HEK293 (cell line): ENCODE measurements around the gene CLDN6.

Experiments
- GLIS2 ChIP-seq: fragments of 450-650 bp; formaldehyde crosslinking; IDR thresholded peaks from 2 replicates; pipeline ENCODE4 v1.5.1; 2016; ENCODE audit warnings: missing biosample characterization, missing genetic modification characterization
- IKZF3 ChIP-seq: fragments of 450-650 bp; IDR thresholded peaks from 2 replicates; pipeline ENCODE4 v1.5.0; 2018; ENCODE audit warnings: missing biosample characterization, mild to moderate bottlenecking, missing genetic modification characterization, moderate library complexity
- KLF10 ChIP-seq: fragments of 450-650 bp; IDR thresholded peaks from 2 replicates; pipeline ENCODE4 v1.5.1; 2018; ENCODE audit warnings: missing biosample characterization, mild to moderate bottlenecking, missing genetic modification characterization
- KLF16 ChIP-seq: fragments of 450-650 bp; formaldehyde crosslinking; IDR thresholded peaks from 2 replicates; pipeline ENCODE4 v1.5.1; 2017; ENCODE audit warnings: missing biosample characterization, missing genetic modification characterization
- OSR2 ChIP-seq: fragments of 450-650 bp; formaldehyde crosslinking; IDR thresholded peaks from 2 replicates; pipeline ENCODE4 v1.5.1; 2016; ENCODE audit warnings: missing biosample characterization, missing genetic modification characterization
- REPIN1 ChIP-seq: fragments of 450-650 bp; formaldehyde crosslinking; IDR thresholded peaks from 2 replicates; pipeline ENCODE4 v1.5.1; 2017; ENCODE audit warnings: missing biosample characterization, missing genetic modification characterization, low read depth
- SP2 ChIP-seq: fragments of 450-650 bp; formaldehyde crosslinking; IDR thresholded peaks from 2 replicates; pipeline ENCODE4 v1.5.1; 2016; ENCODE audit warnings: missing biosample characterization, missing genetic modification characterization
- TRIM28 ChIP-seq: IDR thresholded peaks from 2 replicates; pipeline ENCODE4 v1.6.1; 2011; ENCODE audit warnings: low read length, control low read depth, borderline replicate concordance
- WT1 ChIP-seq: fragments of 450-650 bp; formaldehyde crosslinking; IDR thresholded peaks from 2 replicates; pipeline ENCODE4 v1.5.1; 2016; ENCODE audit warnings: missing biosample characterization, missing genetic modification characterization
- ZBTB11 ChIP-seq: fragments of 450-650 bp; formaldehyde crosslinking; conservative IDR thresholded peaks from 2 replicates; pipeline ENCODE4 v1.5.1; 2016; ENCODE audit warnings: low read depth, missing biosample characterization, missing genetic modification characterization
- ZBTB26 ChIP-seq: fragments of 450-650 bp; formaldehyde crosslinking; optimal IDR thresholded peaks from 2 replicates; pipeline ENCODE3; 2016; ENCODE audit warnings: missing biosample characterization, mild to moderate bottlenecking, missing genetic modification characterization
- ZBTB44 ChIP-seq: fragments of 450-650 bp; IDR thresholded peaks from 2 replicates; pipeline ENCODE4 v1.5.1; 2018; ENCODE audit warnings: missing biosample characterization, mild to moderate bottlenecking, missing genetic modification characterization
- ZEB2 ChIP-seq: fragments of 450-650 bp; formaldehyde crosslinking; IDR thresholded peaks from 2 replicates; pipeline ENCODE4 v1.5.1; 2016; ENCODE audit warnings: missing biosample characterization, missing genetic modification characterization
- ZIC2 ChIP-seq: fragments of 450-650 bp; formaldehyde crosslinking; IDR thresholded peaks from 2 replicates; pipeline ENCODE4 v1.5.1; 2016; ENCODE audit warnings: missing biosample characterization, missing genetic modification characterization
- ZNF174 ChIP-seq: fragments of 450-650 bp; formaldehyde crosslinking; IDR thresholded peaks from 2 replicates; pipeline ENCODE4 v1.5.0; 2017; ENCODE audit warnings: missing biosample characterization, mild to moderate bottlenecking, missing genetic modification characterization
- ZNF2 ChIP-seq: fragments of 450-650 bp; formaldehyde crosslinking; IDR thresholded peaks from 2 replicates; pipeline ENCODE4 v1.5.1; 2016; ENCODE audit warnings: missing biosample characterization, missing genetic modification characterization
- ZNF335 ChIP-seq: fragments of 450-650 bp; formaldehyde crosslinking; conservative IDR thresholded peaks from 2 replicates; pipeline ENCODE4 v1.5.1; 2016; ENCODE audit warnings: missing biosample characterization, missing genetic modification characterization
- ZNF404 ChIP-seq: fragments of 450-650 bp; formaldehyde crosslinking; IDR thresholded peaks from 2 replicates; pipeline ENCODE4 v1.5.1; 2017; ENCODE audit warnings: missing biosample characterization, missing genetic modification characterization
- ZNF513 ChIP-seq: fragments of 450-650 bp; IDR thresholded peaks from 2 replicates; pipeline ENCODE4 v1.5.1; 2018; ENCODE audit warnings: missing biosample characterization, missing genetic modification characterization
- ZNF530 ChIP-seq: fragments of 450-650 bp; formaldehyde crosslinking; IDR thresholded peaks from 2 replicates; pipeline ENCODE4 v1.5.1; 2016; ENCODE audit warnings: low read depth, missing biosample characterization, missing genetic modification characterization
- ZNF561 ChIP-seq: fragments of 450-650 bp; IDR thresholded peaks from 2 replicates; pipeline ENCODE4 v1.5.1; 2018; ENCODE audit warnings: missing biosample characterization, missing genetic modification characterization, borderline replicate concordance
- TF ChIP-seq, protein P1 (sequence below): fragments of 450-650 bp; formaldehyde crosslinking; IDR thresholded peaks from 2 replicates; pipeline ENCODE4 v1.5.1; 2016; ENCODE audit warnings: missing biosample characterization, missing genetic modification characterization
- TF ChIP-seq, protein P2 (sequence below): fragments of 450-650 bp; formaldehyde crosslinking; IDR thresholded peaks from 2 replicates; pipeline ENCODE4 v1.5.1; 2017; ENCODE audit warnings: missing biosample characterization, missing genetic modification characterization
- TF ChIP-seq, protein P3 (sequence below): fragments of 450-650 bp; formaldehyde crosslinking; IDR thresholded peaks from 2 replicates; pipeline ENCODE4 v1.5.0; 2017; ENCODE audit warnings: missing biosample characterization, missing genetic modification characterization, borderline replicate concordance

Gene CLDN6

GRCh38 chr16:3045758-3046640 lies 28.0 kb upstream of the CLDN6 start, which contains the start of gene MMP25 (continued):
- TF ChIP-seq, protein P1, sequence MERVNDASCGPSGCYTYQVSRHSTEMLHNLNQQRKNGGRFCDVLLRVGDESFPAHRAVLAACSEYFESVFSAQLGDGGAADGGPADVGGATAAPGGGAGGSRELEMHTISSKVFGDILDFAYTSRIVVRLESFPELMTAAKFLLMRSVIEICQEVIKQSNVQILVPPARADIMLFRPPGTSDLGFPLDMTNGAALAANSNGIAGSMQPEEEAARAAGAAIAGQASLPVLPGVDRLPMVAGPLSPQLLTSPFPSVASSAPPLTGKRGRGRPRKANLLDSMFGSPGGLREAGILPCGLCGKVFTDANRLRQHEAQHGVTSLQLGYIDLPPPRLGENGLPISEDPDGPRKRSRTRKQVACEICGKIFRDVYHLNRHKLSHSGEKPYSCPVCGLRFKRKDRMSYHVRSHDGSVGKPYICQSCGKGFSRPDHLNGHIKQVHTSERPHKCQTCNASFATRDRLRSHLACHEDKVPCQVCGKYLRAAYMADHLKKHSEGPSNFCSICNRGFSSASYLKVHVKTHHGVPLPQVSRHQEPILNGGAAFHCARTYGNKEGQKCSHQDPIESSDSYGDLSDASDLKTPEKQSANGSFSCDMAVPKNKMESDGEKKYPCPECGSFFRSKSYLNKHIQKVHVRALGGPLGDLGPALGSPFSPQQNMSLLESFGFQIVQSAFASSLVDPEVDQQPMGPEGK (tag by site-specific recombination) = peak; percentile 83
- TF ChIP-seq ZEB2 (tag by site-specific recombination) (0 out of 2 replicates have a peak, but pooled peaks have one; percentile 17), ZNF174 (no peak), ZBTB11 (0 out of 2 replicates have a peak, but pooled peaks have one; percentile 37), ZNF404 (tag by site-specific recombination) (no peak), ZIC2 (tag by site-specific recombination) (peak; percentile 96), TRIM28 (no peak), REPIN1 (no peak), GLIS2 (tag by site-specific recombination) (peak; percentile 80), OSR2 (peak; percentile 53), KLF10 (tag by site-specific recombination) (peak; percentile 51; the same call in 1 of the 2 replicates), ZNF2 (peak; percentile 48; the same call in 1 of the 2 replicates), WT1 (tag by site-specific recombination) (peak; percentile 27; the same call in 1 of the 2 replicates), SP2 (tag by site-specific recombination) (peak; percentile 65), KLF16 (peak; percentile 69), ZNF513 (tag by site-specific recombination) (no peak), ZNF561 (0 out of 2 replicates have a peak, but pooled peaks have one; percentile 70), ZBTB26 (tag by site-specific recombination) (peak; percentile 66), ZNF530 (tag by site-specific recombination) (0 out of 2 replicates have a peak, but pooled peaks have one; percentile 54), IKZF3 (tag by site-specific recombination) (peak; percentile 32; the same call in 1 of the 2 replicates), ZBTB44 (tag by site-specific recombination) (peak; percentile 44; the same call in 1 of the 2 replicates), ZNF335 (peak; percentile 79)
- TF ChIP-seq, protein P2, sequence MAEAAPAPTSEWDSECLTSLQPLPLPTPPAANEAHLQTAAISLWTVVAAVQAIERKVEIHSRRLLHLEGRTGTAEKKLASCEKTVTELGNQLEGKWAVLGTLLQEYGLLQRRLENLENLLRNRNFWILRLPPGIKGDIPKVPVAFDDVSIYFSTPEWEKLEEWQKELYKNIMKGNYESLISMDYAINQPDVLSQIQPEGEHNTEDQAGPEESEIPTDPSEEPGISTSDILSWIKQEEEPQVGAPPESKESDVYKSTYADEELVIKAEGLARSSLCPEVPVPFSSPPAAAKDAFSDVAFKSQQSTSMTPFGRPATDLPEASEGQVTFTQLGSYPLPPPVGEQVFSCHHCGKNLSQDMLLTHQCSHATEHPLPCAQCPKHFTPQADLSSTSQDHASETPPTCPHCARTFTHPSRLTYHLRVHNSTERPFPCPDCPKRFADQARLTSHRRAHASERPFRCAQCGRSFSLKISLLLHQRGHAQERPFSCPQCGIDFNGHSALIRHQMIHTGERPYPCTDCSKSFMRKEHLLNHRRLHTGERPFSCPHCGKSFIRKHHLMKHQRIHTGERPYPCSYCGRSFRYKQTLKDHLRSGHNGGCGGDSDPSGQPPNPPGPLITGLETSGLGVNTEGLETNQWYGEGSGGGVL (tag by site-specific recombination) = peak; percentile 92
- TF ChIP-seq, protein P3, sequence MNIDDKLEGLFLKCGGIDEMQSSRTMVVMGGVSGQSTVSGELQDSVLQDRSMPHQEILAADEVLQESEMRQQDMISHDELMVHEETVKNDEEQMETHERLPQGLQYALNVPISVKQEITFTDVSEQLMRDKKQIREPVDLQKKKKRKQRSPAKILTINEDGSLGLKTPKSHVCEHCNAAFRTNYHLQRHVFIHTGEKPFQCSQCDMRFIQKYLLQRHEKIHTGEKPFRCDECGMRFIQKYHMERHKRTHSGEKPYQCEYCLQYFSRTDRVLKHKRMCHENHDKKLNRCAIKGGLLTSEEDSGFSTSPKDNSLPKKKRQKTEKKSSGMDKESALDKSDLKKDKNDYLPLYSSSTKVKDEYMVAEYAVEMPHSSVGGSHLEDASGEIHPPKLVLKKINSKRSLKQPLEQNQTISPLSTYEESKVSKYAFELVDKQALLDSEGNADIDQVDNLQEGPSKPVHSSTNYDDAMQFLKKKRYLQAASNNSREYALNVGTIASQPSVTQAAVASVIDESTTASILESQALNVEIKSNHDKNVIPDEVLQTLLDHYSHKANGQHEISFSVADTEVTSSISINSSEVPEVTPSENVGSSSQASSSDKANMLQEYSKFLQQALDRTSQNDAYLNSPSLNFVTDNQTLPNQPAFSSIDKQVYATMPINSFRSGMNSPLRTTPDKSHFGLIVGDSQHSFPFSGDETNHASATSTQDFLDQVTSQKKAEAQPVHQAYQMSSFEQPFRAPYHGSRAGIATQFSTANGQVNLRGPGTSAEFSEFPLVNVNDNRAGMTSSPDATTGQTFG (tag by site-specific recombination) = no peak
